ENCODE results near the gene TMEM209.
"Not testable (repeated sequence)": the region's sequence is repeated elsewhere in the genome, so short reads cannot be mapped to it uniquely, and the experiment has no call there.

The TMEM209 gene

DNA sequence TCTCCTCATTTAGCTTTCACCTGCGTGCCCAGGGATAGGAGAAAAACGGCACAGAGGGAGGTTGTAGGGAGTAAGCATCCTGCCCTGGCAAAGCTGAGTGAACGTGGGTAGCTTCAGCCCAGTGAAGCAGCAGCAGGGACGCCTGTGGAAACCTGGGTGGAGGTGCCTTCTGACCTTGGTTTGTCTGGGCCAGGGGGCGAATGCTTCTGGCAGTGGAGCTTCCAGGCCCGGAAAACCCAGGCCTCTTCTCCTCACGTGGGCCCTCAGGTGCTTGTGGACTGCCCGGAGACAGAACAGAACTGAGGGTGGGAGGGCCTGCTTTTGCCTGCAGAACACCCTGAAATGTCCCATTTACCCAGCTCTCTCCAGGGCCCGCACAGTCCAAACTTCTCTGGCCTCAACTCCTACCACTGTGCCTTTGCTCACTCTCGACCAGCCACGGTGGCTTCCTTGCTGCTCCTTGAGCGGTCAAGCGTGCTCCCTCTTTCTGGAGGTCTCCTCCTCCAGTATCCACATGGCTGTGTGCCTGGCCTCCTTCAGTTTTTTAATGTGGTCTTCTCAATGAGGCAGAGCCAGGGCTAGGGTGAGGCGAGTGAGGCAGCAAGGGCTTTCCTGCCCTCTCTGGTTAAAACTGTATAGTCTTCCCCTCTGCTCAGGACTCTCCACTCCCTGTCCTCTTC is 62.4 kb downstream of the TMEM209 start:
- no peak for DNase-seq

DNA sequence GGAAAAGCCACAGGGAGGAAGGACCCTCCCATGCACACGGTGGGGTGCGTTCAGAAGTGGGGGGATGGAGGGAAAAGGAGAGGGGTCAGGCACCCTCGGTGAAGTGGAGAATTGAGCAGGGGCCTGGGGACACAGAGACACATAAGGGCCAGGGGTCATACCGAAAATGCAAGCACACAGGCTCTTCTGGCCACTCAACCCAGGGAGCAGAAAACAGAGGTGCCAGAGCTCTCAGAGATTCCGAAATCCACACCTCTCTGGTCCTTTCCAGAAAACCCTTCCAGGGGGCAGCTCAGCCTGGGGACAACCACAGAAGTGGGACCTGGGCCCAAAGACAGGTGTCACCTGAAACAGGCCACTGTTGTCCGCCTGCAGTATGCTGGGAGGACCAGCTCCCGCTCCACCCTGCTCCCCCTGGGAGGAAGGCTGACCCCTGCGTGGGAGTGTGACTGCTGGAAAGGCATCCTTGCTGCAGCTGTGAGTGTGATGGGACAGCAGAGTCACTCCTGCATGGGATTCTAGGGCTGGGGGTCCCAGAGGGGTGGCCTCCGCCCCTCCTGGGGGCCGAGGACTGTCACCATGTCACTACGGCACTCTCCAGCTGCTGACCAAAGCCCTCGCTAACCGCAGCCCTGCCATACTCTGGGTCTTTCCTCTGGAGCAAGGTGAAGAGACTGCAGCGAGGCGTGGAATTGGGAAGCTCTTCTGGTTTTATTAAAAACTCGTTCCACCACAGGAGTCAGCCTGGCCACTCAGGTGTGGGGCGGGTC is 63.1 kb downstream of the TMEM209 start:
- no peak for DNase-seq

DNA sequence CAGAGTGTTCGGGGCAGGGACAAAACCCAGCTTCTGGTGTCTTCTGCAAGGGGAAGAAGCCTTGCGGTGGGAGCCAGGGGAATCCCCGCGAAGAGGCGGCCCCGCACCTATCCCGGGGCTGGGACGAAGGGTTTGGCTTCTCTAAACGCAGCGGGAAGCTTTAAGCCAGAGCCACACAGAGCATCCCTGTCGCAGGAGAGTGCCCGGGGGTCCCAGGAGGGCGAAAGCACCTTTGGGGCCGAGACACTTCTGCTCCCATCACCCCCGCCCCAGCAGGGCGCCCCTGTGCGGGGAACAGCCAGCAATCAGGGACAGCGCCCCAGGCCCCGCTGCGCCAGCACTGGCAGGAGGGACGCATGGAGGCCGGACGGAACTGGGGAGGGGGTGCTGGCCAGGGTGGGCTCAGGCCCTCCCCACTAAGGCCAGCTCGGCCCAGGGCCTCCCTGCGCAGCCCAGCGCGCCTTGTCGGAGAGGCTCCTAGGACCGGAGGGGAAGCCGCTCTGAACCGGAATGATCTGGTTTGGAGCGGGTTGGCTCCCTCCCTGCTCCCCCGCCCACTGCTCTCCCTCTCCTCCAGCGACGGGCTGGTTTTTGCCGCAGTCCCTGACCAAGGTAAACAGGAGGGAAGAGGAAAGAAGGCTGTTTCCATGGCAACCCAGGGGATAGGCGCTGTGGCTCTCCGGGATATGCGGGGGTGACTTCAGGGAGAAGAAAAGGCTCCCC is 63.9 kb downstream of the TMEM209 start:
- DNase-seq = peak; percentile 17 to 57

DNA sequence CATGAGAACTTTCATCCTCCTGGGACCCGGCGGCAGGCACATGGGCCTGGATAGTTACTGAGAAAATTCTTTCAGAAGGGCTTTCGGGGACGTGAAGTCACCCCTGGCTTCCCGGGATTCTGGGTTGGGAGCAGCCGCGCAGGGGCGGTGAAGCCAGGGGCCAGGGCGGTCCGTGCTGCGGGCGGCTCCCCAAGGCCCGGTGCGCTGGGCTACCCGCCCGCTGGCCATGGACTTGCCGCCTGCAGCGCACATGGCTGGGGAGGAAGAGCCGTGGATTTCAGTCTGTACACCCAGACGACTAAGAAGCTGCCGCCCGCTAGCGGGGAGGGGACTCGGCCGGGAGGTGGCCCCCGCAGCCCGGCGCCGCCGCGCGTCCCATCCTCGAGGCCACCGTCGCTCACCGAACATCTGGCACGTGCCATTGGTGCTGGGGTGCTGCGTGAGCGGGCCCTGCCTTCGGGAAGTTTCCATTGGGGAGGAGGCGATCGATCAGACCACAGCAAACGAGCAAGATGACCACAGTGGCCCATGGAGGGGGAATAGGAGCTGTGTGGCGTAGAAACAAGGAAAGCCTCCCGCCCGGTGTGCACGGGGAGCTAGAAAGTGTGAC is 64.5 kb downstream of the TMEM209 start:
- no peak for DNase-seq

DNA sequence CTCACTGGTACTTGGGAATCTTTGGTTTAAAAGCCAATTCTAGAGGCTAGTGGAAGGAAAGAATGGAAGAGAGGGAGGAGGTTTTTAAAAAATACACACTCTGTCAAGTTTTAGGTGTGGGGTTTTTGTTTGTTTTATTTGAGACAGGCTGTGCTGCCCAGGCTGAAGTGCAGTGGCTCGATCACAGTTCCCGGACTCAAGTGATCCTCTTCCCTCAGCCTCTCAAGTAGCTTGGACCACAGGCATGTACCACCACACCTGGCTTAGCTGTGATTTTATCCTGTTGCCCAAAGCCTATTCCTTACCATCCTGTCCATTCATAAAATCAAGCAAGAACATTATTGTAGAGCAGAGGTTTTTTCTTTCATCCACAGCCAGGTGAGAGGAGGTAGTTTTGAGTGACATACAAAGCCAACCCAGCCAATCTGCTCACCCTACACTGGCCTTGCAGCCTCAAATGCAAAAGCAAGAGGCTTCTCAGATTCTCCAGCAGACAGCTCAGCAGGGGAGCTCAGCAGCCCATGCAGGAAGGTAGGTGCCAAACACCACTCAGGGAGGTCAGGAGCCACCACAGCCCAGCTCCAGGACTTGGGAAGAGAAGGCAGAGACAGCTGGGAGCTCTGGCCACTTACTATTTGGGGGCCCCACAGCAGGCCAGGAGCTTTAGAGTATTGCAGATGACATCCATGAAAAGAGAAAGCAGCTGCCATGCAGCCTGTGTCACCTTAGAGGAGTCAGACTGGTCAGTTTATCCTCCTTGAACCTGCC is 65.8 kb downstream of the TMEM209 start:
- DNase-seq = no peak

DNA sequence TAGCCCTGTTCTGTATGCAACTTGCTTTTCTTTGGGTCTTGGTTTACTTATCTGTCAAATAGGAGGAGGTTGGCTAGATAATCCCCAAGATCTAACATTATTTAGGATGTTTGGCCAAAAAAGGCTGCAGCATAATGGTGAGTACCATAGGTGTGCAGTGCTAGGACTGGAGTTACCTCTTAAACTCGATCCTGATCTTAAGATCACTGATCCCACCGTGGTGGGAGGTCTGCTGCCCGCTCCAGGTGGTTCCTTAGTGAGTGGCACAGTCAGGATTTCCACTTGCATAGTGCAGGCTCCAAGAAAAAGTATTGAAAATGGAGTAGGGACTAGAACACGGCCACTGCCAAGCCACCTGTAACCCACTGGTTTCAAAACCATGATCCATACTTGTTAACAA is 68.0 kb downstream of the TMEM209 start:
- no peak for DNase-seq

DNA sequence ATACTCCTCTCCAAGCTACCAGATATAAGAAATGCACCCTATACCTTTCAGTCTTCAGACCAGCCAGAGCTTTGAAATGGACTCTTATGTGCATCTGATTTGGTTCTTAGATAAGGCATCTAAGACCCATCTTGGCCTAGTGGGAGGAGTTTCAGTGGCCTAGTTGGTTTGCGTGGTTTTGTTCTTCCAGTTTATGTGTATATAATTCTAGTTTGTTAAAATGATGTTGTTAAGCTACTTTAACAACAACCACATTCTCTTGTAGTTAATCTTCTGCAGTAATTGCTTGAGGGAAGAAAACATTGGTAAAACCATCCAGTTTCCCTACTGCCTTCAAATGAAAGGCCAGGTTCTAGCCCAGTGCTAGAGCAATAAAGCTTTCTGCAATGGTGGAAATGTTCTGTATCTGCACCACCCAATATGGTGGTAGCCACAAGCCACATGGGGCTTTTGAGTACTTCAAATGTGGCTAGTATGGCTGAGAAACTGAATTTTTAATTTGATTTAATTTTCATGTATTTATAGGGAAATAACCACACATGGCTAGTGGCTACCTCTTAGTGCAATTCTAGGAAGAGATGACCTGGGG is 68.5 kb downstream of the TMEM209 start:
- no peak for DNase-seq

DNA sequence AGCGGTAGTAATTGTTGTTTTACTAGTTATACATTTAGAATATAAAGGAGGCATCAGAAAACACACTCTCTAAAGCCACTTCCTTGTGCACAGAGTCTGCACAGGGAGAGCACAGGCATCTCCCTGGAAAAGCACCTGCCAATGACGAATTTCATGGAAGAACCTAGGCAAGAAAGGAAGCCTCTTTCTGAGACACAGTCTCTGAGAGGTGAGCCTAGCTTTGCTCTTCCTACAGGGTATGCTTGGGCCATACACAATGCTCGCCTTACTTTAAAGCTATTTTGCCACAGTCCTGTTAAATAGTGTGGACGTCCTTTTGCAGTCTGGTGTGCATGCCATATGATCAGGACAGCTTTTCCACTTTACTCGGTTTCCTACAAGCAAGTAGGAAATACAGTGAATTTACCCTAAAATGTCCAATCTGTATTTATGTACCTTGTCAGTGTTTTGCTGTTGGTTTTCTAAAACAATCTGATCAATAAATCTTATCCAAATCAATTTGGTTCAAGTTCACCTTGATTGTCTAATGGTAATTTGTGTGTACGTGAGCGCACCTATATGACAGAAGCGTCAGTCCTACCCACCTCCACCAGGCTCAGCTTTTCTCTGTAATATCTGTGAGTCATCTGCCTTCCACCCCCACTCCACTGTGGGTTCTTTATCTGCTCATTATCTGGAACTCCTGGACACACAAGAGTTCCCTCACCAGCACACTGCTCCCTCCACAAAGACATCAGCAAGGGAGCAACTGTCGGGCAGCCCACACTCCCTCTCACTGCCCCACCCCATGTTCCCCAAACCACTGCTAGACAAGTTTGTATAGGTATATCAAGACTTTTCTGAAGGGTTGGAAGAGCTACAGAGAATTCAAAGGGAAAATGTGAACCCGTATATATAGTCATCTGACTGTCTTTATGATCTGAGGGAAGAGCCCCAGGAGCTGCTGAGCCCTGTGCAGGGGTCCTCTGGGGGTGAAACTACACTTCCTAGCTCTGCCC is 69.7 kb downstream of the TMEM209 start:
- no peak for DNase-seq

- DNase-seq = no peak
Measured at GRCh38 chr7:130134726-130135125, 70.5 kb downstream of the TMEM209 start.

- no peak for DNase-seq
Measured at GRCh38 chr7:130134106-130134636, 71.0 kb downstream of the TMEM209 start.

GRCh38 chr7:130133029-130133782 is 72.0 kb downstream of the TMEM209 start:
- DNase-seq = no peak

DNA sequence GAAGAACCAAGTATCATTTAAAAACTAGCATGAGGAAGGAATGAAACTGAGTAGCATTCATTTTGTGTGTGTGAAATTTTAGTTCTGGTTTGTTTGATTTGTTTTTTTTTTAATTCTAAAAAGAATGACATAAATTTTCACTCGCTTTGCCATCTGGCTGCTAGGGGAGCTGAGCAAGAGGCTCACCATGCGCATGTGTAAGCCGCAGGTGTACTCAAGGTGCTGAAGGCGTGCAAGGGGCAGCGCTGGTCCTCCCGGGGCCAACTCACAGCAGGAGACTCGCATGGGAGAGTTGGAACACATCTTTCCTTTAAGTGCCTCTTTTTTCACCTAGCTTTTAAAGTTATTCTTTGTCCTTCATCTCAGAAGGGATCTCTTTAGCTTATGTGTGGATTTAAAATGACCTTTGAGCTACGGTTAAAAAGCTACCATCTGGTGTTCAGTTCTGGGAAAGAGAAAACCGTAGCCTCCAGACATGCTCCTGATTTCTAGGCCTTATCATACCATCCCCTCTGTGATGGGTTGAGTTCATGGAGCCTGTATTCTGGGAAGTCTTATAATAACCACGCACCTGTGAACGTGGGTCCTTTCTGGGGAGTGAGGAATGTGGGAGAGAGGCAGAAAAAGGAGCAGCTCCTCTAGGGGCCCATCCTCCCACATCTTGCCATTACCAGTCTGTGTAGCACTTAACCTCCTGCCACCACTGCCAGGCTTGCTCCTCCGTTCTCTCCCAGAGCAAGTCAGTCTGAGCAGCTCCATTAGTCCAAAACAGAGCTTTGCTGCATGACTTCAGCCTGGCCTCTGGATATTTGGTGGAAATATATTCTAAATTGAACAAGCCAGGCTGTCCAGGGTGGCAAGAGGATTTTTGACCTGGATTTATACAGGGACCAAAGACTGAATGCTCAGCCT is 73.0 kb downstream of the TMEM209 start:
- DNase-seq = no peak

GRCh38 chr7:130131191-130131834 is 73.9 kb downstream of the TMEM209 start:
- no peak for DNase-seq

GRCh38 chr7:130129011-130129411 is 76.2 kb downstream of the TMEM209 start:
- no peak for DNase-seq

- no peak for DNase-seq
Measured at GRCh38 chr7:130127821-130128317, 77.3 kb downstream of the TMEM209 start.

DNA sequence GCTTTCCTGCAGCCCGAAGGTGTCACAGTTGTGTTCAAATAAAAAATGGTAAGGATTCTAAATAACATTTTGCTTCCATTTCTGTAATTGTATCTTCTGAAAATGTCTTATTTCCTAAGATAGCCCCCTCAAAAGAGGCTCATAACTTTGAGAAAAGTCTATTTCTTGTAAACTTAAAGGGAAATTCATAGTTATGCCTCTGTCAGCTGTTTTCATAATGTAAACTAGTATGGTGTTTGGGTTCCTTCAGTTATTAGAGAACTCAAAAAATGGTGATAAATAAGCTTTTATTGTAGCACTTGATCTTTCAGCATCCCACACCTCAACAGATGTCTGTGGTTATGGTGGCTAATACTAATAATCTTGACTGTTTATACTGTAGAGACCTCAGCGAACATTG is 77.8 kb downstream of the TMEM209 start:
- no peak for DNase-seq

DNA sequence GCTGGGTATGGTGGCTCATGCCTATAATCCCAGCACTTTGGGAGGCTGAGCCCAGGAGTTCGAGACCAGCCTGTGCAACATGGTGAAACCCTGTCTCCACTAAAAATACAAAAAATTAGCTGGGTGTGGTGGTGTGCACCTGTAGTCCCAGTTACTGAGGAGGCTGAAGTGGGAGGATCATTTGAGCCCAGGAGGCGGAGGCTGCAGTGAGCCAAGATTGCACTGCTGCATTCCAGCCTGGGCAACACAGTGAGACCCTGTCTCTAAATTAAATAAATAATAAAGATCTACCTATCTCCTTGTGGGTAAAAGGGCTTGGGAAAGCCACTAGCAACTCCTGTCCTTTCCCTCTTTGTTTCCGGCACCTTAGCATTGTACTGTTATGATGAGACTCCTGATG is 78.4 kb downstream of the TMEM209 start:
- not testable (repeated sequence) for DNase-seq

- DNase-seq = no peak
Measured at GRCh38 chr7:130124711-130125110, 80.5 kb downstream of the TMEM209 start.

Data from inflammatory macrophage (primary cell).